PFSK-1 (cell line): ENCODE measurements around the gene PTPRN2.

Experiments
- FOXP2 ChIP-seq: optimal IDR thresholded peaks from 2 replicates; pipeline ENCODE3; 2011; ENCODE audit warnings: borderline replicate concordance, control low read depth, inconsistent platforms; ENCODE audit not compliant: insufficient read depth; ENCODE audit errors: extremely low read length, extremely low read depth
- POLR2AphosphoS5 ChIP-seq: IDR thresholded peaks from 2 replicates; pipeline ENCODE4 v1.6.1; 2012; ENCODE audit warnings: low read depth, mild to moderate bottlenecking, control low read depth, low read length, moderate library complexity
- SIN3A ChIP-seq: IDR thresholded peaks from 2 replicates; pipeline ENCODE4 v1.6.1; 2012; ENCODE audit warnings: mild to moderate bottlenecking, low read length, moderate library complexity, borderline replicate concordance; ENCODE audit not compliant: insufficient read depth
- TAF1 ChIP-seq: IDR thresholded peaks from 2 replicates; pipeline ENCODE4 v1.6.1; 2012; ENCODE audit warnings: low read length, control low read depth, borderline replicate concordance; ENCODE audit not compliant: insufficient read depth
- TF ChIP-seq, protein P1 (sequence below), 2 experiments: IDR thresholded peaks; 2 replicates each; pipeline versions ENCODE4 v1.6.1 to v1.8.0; 2011 to 2012; ENCODE audit warnings: low read depth in 2 of 2, low read length in 2 of 2, control low read depth in 1 of 2, inconsistent platforms in 1 of 2, mild to moderate bottlenecking in 1 of 2, moderate library complexity in 1 of 2; ENCODE audit not compliant: insufficient read depth in 1 of 2

The PTPRN2 gene

GRCh38 chr7:157971501-157971900, 616.1 kb downstream of the PTPRN2 start:
- TF ChIP-seq TAF1 = no peak
- TF ChIP-seq POLR2AphosphoS5 = no peak
- no peak for TF ChIP-seq FOXP2
- TF ChIP-seq SIN3A = no peak
- TF ChIP-seq, protein P1, sequence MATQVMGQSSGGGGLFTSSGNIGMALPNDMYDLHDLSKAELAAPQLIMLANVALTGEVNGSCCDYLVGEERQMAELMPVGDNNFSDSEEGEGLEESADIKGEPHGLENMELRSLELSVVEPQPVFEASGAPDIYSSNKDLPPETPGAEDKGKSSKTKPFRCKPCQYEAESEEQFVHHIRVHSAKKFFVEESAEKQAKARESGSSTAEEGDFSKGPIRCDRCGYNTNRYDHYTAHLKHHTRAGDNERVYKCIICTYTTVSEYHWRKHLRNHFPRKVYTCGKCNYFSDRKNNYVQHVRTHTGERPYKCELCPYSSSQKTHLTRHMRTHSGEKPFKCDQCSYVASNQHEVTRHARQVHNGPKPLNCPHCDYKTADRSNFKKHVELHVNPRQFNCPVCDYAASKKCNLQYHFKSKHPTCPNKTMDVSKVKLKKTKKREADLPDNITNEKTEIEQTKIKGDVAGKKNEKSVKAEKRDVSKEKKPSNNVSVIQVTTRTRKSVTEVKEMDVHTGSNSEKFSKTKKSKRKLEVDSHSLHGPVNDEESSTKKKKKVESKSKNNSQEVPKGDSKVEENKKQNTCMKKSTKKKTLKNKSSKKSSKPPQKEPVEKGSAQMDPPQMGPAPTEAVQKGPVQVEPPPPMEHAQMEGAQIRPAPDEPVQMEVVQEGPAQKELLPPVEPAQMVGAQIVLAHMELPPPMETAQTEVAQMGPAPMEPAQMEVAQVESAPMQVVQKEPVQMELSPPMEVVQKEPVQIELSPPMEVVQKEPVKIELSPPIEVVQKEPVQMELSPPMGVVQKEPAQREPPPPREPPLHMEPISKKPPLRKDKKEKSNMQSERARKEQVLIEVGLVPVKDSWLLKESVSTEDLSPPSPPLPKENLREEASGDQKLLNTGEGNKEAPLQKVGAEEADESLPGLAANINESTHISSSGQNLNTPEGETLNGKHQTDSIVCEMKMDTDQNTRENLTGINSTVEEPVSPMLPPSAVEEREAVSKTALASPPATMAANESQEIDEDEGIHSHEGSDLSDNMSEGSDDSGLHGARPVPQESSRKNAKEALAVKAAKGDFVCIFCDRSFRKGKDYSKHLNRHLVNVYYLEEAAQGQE (IDR thresholded peaks at IDR 0.05; ENCODE audit: insufficient read depth in 1 of 2, low read depth in 2 of 2, low read length in 2 of 2) = no peak

DNA sequence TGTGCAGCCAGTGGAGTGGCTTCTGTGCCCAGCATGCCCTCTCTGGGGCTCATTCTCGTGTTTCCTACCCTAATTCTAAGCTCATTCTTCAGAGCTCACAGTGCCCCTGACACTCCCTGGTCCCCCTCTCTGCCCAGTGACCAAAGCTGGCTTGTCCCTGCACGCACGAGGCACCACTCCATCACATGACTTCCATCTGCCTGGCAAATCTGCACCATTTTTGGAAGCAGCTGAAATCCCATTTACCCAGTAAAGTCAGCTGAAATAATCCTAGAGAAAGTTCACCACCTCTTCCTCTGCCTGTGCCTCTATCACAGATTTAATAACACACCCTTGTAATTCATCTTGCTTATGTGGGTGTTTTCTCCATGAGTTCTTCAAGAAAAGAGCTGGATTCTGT, 616.9 kb downstream of the PTPRN2 start:
- no peak for TF ChIP-seq POLR2AphosphoS5
- no peak for TF ChIP-seq TAF1
- TF ChIP-seq SIN3A = no peak

DNA sequence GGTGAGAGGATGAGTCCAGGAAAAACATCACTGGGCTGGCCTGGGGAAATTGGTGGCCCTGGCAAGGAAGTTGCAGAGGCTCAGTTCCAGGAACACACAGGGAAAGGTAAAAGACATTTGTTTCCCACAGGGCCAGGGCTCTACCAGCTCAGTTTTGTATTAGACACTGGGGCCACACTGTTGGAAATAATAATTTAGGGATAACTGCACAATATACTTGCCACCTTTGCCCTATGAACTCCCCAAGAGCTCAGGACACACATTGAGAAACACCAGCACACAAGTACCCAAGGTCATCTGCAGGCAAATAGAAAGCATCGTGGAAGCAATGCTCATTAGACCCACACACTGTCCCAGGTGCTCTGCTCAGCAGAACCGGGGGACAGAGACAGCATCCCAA, 617.6 kb downstream of the PTPRN2 start:
- no peak for TF ChIP-seq FOXP2
- TF ChIP-seq, protein P1 (IDR thresholded peaks at IDR 0.05; ENCODE audit: insufficient read depth in 1 of 2, low read depth in 2 of 2, low read length in 2 of 2) = no peak

- TF ChIP-seq SIN3A (no peak), FOXP2 (no peak), TAF1 (no peak), POLR2AphosphoS5 (no peak)
- TF ChIP-seq, protein P1 (IDR thresholded peaks at IDR 0.05; ENCODE audit: insufficient read depth in 1 of 2, low read depth in 2 of 2, low read length in 2 of 2) = no peak
Observed at GRCh38 chr7:157966490-157966889, 621.1 kb downstream of the PTPRN2 start.

- TF ChIP-seq TAF1 (no peak), POLR2AphosphoS5 (no peak), FOXP2 (no peak), SIN3A (no peak)
- TF ChIP-seq, protein P1 (IDR thresholded peaks at IDR 0.05; ENCODE audit: insufficient read depth in 1 of 2, low read depth in 2 of 2, low read length in 2 of 2) = no peak
Observed at GRCh38 chr7:157964521-157964920, 623.1 kb downstream of the PTPRN2 start.
